SHP77 (cell line): Measurements from ENCODE around the gene CYP26A1.
"Not testable (repeated sequence)": the region's sequence is repeated elsewhere in the genome, so short reads cannot be mapped to it uniquely, and the experiment has no call there.

ENCODE experiments used
- DNase-seq, 2 experiments: peaks; one replicate each; lab custom pipeline; 2025; lab: John Stamatoyannopoulos, UW

The CYP26A1 gene

GRCh38 chr10:93080350-93081046 is 6.8 kb downstream of the CYP26A1 start:
- DNase-seq: peak; percentile 34 to 40

- no peak for DNase-seq
Measured at GRCh38 chr10:93081318-93081717, 7.6 kb downstream of the CYP26A1 start.

GRCh38 chr10:93081834-93082233 is 8.1 kb downstream of the CYP26A1 start:
- no peak for DNase-seq

GRCh38 chr10:93083743-93084539 is 10.2 kb downstream of the CYP26A1 start:
- DNase-seq: no peak

- DNase-seq: no peak
Measured at GRCh38 chr10:93085272-93085859, 11.7 kb downstream of the CYP26A1 start.

- no peak for DNase-seq
Measured at GRCh38 chr10:93086289-93086688, 12.6 kb downstream of the CYP26A1 start.

GRCh38 chr10:93087846-93088245 is 14.2 kb downstream of the CYP26A1 start:
- no peak for DNase-seq

GRCh38 chr10:93088466-93088865 is 14.8 kb downstream of the CYP26A1 start:
- DNase-seq: no peak

GRCh38 chr10:93090619-93091018 is 16.9 kb downstream of the CYP26A1 start:
- no peak for DNase-seq

GRCh38 chr10:93091960-93092359 is 18.3 kb downstream of the CYP26A1 start:
- DNase-seq: no peak

- no peak for DNase-seq
Measured at GRCh38 chr10:93095225-93095624, 21.5 kb downstream of the CYP26A1 start.

- peak; percentile 15 to 34 for DNase-seq
Measured at GRCh38 chr10:93096901-93097300, 23.2 kb downstream of the CYP26A1 start.

GRCh38 chr10:93097386-93097785 is 23.7 kb downstream of the CYP26A1 start:
- no peak for DNase-seq

- DNase-seq: no peak
Measured at GRCh38 chr10:93098816-93099215, 25.1 kb downstream of the CYP26A1 start.

GRCh38 chr10:93099670-93100069 is 26.0 kb downstream of the CYP26A1 start:
- DNase-seq: no peak

GRCh38 chr10:93101148-93101547 is 27.5 kb downstream of the CYP26A1 start:
- not testable (repeated sequence) for DNase-seq

GRCh38 chr10:93103953-93104352 is 30.3 kb downstream of the CYP26A1 start:
- DNase-seq: no peak

- peak; percentile 73 to 76 for DNase-seq
Measured at GRCh38 chr10:93106631-93107072, 33.0 kb downstream of the CYP26A1 start.

- DNase-seq: no peak
Measured at GRCh38 chr10:93110472-93111146, 36.9 kb downstream of the CYP26A1 start.

- DNase-seq: no peak
Measured at GRCh38 chr10:93113042-93113441, 39.3 kb downstream of the CYP26A1 start.

- peak; percentile 32 to 60 for DNase-seq
Measured at GRCh38 chr10:93115661-93116383, 42.1 kb downstream of the CYP26A1 start.

GRCh38 chr10:93121311-93121710 is 47.6 kb downstream of the CYP26A1 start:
- DNase-seq: no peak
